Osteocyte (in vitro differentiated cells): ENCODE results near the gene EFCAB11. TPM values are rescaled to one million over a fixed set of nuclear protein-coding genes. Genes with fewer than 3 reads are reported as not detected.

Source experiments
- DNase-seq: peaks from one replicate; pipeline ENCODE4 v3.0.0; 2021; ENCODE audit warnings: mixed read lengths; ENCODE audit not compliant: unreplicated experiment; ENCODE audit errors: extremely low spot score
- H3K27ac Mint-ChIP-seq: one replicate; pipeline ENCODE4 v1.8.0; 2021; ENCODE audit warnings: mild to moderate bottlenecking, mixed read lengths; ENCODE audit not compliant: unreplicated experiment
- H3K27me3 Mint-ChIP-seq: one replicate; pipeline ENCODE4 v1.8.0; 2021; ENCODE audit warnings: mixed read lengths; ENCODE audit not compliant: unreplicated experiment
- H3K36me3 Mint-ChIP-seq: one replicate; pipeline ENCODE4 v1.8.0; 2021; ENCODE audit warnings: mixed read lengths; ENCODE audit not compliant: unreplicated experiment
- H3K4me1 Mint-ChIP-seq: one replicate; pipeline ENCODE4 v1.8.0; 2021; ENCODE audit warnings: mixed read lengths; ENCODE audit not compliant: unreplicated experiment
- H3K4me3 Mint-ChIP-seq: one replicate; pipeline ENCODE4 v1.8.0; 2021; ENCODE audit warnings: mild to moderate bottlenecking, moderate library complexity, mixed read lengths; ENCODE audit not compliant: unreplicated experiment
- H3K9me3 Mint-ChIP-seq: one replicate; pipeline ENCODE4 v1.8.0; 2021; ENCODE audit warnings: mixed read lengths; ENCODE audit not compliant: unreplicated experiment
- CTCF ChIP-seq: fragments of 200-600 bp; sonication (generic); IDR thresholded peaks from 2 replicates; pipeline ENCODE4 v1.5.0; 2021; ENCODE audit warnings: antibody characterized with exemption, mild to moderate bottlenecking, moderate library complexity
- total RNA-seq: library from RNA; stranded (reverse); gene quantifications from 2 replicates; pipeline ENCODE4 v1.2.1, GENCODE V29; 2021

The EFCAB11 gene
- total RNA-seq, 1 donor from 2014 or later, result 8.7 TPM

DNA sequence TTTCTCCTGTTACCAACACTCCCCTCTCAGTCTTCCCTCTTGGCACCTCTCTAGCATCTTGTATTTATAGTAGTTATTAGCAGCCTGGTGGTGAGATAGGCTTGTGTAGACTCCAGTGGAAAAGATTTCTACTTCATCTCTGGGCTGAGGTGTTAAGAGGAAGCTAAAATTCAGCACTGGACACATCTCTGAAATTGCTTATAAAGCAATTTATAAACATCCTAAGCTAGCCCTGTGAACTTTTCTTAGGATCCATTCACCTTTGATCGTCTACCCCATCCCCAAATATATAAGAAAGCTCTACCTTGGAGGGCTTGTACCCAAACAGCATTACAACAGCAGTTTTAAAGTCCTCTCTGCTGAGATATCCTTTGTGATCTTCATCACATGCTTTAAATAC lies 928 bp downstream of the EFCAB11 start:
- no peak for TF ChIP-seq CTCF
- Mint-ChIP-seq H3K36me3 (peaks cover under 1% of the 10 kb centered on the region), H3K4me3 (peak overlapping the region; percentile 96)

GRCh38 chr14:89952576-89952975 lies 2.0 kb downstream of the EFCAB11 start:
- Mint-ChIP-seq H3K27ac (no peak overlapping the region), H3K4me3 (no peak overlapping the region), H3K4me1 (peaks cover 24% of the 10 kb centered on the region), H3K36me3 (peaks cover 4% of the 10 kb centered on the region), H3K27me3 (no peaks in the 10 kb centered on the region), H3K9me3 (no peaks in the 10 kb centered on the region)
- TF ChIP-seq CTCF, result no peak
- DNase-seq, result no peak

More for the DNA sequence above, 928 bp downstream of the EFCAB11 start:
- Mint-ChIP-seq H3K27ac (peak overlapping the region; percentile 97), H3K9me3 (no peaks in the 10 kb centered on the region), H3K4me1 (peaks cover 24% of the 10 kb centered on the region), H3K27me3 (no peaks in the 10 kb centered on the region)
- no peak for DNase-seq

- H3K27ac Mint-ChIP-seq, result no peak overlapping the region
- H3K9me3 Mint-ChIP-seq, result no peaks in the 10 kb centered on the region
- H3K4me1 Mint-ChIP-seq, result no peaks in the 10 kb centered on the region
These were observed 7.2 kb downstream of the EFCAB11 start for GRCh38 chr14:89947344-89947743.

DNA sequence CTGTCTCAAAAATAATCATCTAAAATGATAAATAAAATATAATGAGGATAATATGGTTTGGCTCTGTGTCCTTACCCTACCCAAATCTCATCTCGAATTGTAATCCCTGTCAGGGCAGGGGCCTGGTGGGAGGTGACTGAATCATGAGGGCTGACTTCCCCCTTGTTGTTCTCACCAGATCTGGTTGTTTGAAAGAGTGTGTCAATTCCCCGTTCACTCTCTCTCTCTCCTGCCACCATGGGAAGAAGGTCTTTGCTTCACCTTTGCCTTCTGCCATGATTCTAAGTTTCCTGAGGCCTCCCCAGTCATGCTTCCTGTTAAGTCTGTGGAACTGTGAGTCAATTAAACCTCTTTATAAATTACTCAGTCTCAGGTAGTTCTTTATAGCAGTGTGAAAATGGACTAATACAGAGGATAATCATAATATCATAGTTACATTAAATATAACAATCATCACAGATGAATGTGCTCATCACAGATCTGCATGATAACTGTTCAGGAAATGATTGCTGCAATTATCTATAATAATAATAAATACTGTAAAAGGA lies 12.6 kb downstream of the EFCAB11 start:
- H3K4me3 Mint-ChIP-seq, result no peak overlapping the region
- no peaks in the 10 kb centered on the region for H3K27me3 Mint-ChIP-seq
- no peak overlapping the region for H3K27ac Mint-ChIP-seq
- DNase-seq, result no peak
- H3K36me3 Mint-ChIP-seq, result no peaks in the 10 kb centered on the region
- TF ChIP-seq CTCF, result no peak
- no peaks in the 10 kb centered on the region for H3K9me3 Mint-ChIP-seq
- H3K4me1 Mint-ChIP-seq, result no peaks in the 10 kb centered on the region

More at GRCh38 chr14:89947344-89947743, 7.2 kb downstream of the EFCAB11 start:
- H3K36me3 Mint-ChIP-seq, result peaks cover 4% of the 10 kb centered on the region
- no peaks in the 10 kb centered on the region for H3K27me3 Mint-ChIP-seq
- DNase-seq, result no peak
- no peak for TF ChIP-seq CTCF
- H3K4me3 Mint-ChIP-seq, result no peak overlapping the region

- Mint-ChIP-seq H3K27me3 (no peaks in the 10 kb centered on the region), H3K27ac (no peak overlapping the region), H3K4me1 (peaks cover 5% of the 10 kb centered on the region), H3K4me3 (no peak overlapping the region), H3K36me3 (no peaks in the 10 kb centered on the region), H3K9me3 (no peaks in the 10 kb centered on the region)
- peak; percentile 39 for TF ChIP-seq CTCF
- no peak for DNase-seq
These were observed 17.8 kb downstream of the EFCAB11 start for GRCh38 chr14:89936654-89937185.
